ENCODE results near the gene CPA2.

CPA2 gene

DNA sequence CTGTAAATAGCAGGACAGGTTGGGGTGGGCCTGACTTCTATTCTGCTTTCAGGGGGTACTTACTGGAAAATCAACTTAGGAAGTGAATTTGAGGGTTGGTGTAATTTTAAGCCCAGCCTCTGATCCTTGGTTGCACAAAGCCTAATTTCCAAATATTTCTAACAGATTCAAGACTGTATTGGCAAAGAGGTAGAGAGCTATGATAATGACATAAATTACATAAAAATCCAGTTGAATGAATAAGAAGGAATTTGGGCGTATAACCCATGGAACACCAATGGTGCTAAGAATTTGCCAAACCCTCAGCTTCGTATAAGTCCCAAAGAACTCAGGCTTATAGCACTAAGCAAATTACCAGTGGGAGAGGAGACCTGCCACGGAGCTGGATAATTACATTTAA lies 38.2 kb downstream of the CPA2 start:
- Histone ChIP-seq H3K4ac (ENCODE audit: low read length) (no peak overlapping the region), H2AFZ (ENCODE audit: low read length) (no peak overlapping the region), H2BK15ac (ENCODE audit: low read length) (no peak overlapping the region), H3K14ac (ENCODE audit: low read length) (no peak overlapping the region), H2BK120ac (ENCODE audit: low read depth, low read length) (no peak overlapping the region), H3K36me3 (replicated peaks in 1 of 2; ENCODE audit: control insufficient read depth in 2 of 2, insufficient read depth in 2 of 2, low read length in 2 of 2) (no peaks in the 10 kb centered on the region), H4K91ac (ENCODE audit: low read depth, low read length, poor library complexity) (no peak overlapping the region), H3K27me3 (ENCODE audit: control insufficient read depth in 3 of 3, insufficient read depth in 3 of 3, low read depth in 1 of 3, low read length in 3 of 3) (no peaks in the 10 kb centered on the region), H3K79me1 (ENCODE audit: low read depth, low read length) (no peaks in the 10 kb centered on the region), H3K4me3 (ENCODE audit: low read length in 2 of 2) (no peak overlapping the region), H4K8ac (ENCODE audit: low read depth, low read length) (no peak overlapping the region), H3K9me3 (replicated peaks in 1 of 2; ENCODE audit: control insufficient read depth in 2 of 2, insufficient read depth in 1 of 2, low read depth in 1 of 2, low read length in 2 of 2) (no peaks in the 10 kb centered on the region), H3K27ac (replicated peaks; ENCODE audit: low read length) (no peak overlapping the region), H2AK5ac (ENCODE audit: low read depth, low read length) (no peak overlapping the region), H2BK12ac (ENCODE audit: low read length) (no peak overlapping the region), H2BK5ac (ENCODE audit: low read length) (no peak overlapping the region), H3K4me1 (ENCODE audit: control insufficient read depth in 2 of 2, insufficient read depth in 1 of 2, low read depth in 1 of 2, low read length in 2 of 2) (no peaks in the 10 kb centered on the region), H3K9ac (ENCODE audit: low read depth, low read length, poor library complexity) (no peak overlapping the region), H3K18ac (ENCODE audit: low read length) (no peak overlapping the region), H3K23ac (ENCODE audit: low read depth, low read length, poor library complexity) (no peak overlapping the region), H3K4me2 (ENCODE audit: insufficient read depth, low read length, poor library complexity, severe bottlenecking) (no peak overlapping the region)
- DNase-seq (ENCODE audit: low spot score), result no peak
- WGBS, 2 donors (ENCODE audit: extremely low coverage in 2 of 2, insufficient read length in 2 of 2, insufficient replicate concordance in 1 of 2), result no CpG with 5 or more reads among the region's 3 CpGs

DNA sequence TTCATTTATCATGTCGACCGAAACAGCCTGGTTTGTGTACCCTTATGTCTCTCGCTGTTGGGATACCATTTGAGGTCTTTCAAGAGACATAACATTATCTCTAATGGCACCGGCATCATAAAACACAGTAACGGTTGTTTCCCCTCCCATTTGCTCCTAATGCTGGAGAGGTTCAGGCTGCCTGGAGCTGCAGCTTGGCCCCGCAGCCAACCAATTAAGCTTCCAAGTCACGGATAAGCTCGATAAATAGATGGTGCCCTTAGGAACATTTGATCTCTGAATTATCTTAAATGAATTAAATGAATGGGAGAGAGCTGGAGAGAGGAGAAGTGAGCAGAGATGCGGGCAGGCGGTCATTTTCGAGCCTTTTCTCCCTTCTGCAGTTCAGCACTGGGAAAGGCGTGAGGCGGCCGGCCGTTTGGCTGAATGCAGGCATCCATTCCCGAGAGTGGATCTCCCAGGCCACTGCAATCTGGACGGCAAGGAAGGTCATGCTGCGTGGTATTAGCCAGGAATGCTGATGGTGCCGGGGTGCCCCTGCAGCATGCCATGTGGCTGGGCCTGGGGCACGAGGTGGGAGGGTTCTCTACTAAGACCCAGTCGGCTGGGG lies 38.9 kb downstream of the CPA2 start:
- Histone ChIP-seq H3K27ac (replicated peaks; ENCODE audit: low read length) (no peak overlapping the region), H2BK15ac (ENCODE audit: low read length) (no peak overlapping the region)

DNA sequence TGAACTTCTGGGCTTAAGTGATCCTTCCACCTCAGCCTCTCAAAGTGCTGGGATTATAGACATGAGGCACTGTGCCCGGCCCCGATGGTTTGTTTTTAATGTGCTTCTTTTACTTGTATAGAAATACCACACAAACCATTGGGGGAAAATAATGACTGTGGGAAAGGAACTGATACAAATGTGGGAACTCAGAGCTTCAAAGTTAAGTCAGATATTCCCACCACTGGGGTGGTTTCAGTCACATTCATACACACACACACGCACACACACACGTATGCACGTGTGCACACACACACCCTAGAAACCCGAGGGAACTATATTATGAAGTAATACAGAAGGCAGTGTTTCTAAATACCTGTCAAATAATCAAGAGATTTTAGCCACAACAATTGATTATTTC lies 43.3 kb downstream of the CPA2 start:
- H2AK5ac ChIP-seq (ENCODE audit: low read depth, low read length), result no peak overlapping the region
- no peak overlapping the region for H3K18ac ChIP-seq (ENCODE audit: low read length)
- no peak overlapping the region for H2BK5ac ChIP-seq (ENCODE audit: low read length)
- H3K4me3 ChIP-seq (ENCODE audit: low read length in 2 of 2), result no peak overlapping the region
- no peak overlapping the region for H3K4me2 ChIP-seq (ENCODE audit: insufficient read depth, low read length, poor library complexity, severe bottlenecking)
- no peaks in the 10 kb centered on the region for H3K79me1 ChIP-seq (ENCODE audit: low read depth, low read length)
- no peak overlapping the region for H3K27ac ChIP-seq (replicated peaks; ENCODE audit: low read length)
- no peak overlapping the region for H4K91ac ChIP-seq (ENCODE audit: low read depth, low read length, poor library complexity)
- H3K27me3 ChIP-seq (ENCODE audit: control insufficient read depth in 3 of 3, insufficient read depth in 3 of 3, low read depth in 1 of 3, low read length in 3 of 3), result no peaks in the 10 kb centered on the region
- H3K14ac ChIP-seq (ENCODE audit: low read length), result no peak overlapping the region
- no peak overlapping the region for H2BK120ac ChIP-seq (ENCODE audit: low read depth, low read length)
- no peak overlapping the region for H2BK15ac ChIP-seq (ENCODE audit: low read length)
- peaks cover 6 to 25% of the 10 kb centered on the region in 2 donors for H3K9me3 ChIP-seq (replicated peaks in 1 of 2; ENCODE audit: control insufficient read depth in 2 of 2, insufficient read depth in 1 of 2, low read depth in 1 of 2, low read length in 2 of 2)
- no peak for DNase-seq (ENCODE audit: low spot score)
- no peak overlapping the region for H3K9ac ChIP-seq (ENCODE audit: low read depth, low read length, poor library complexity)
- H3K36me3 ChIP-seq (replicated peaks in 1 of 2; ENCODE audit: control insufficient read depth in 2 of 2, insufficient read depth in 2 of 2, low read length in 2 of 2), result no peaks in the 10 kb centered on the region
- H3K4me1 ChIP-seq (ENCODE audit: control insufficient read depth in 2 of 2, insufficient read depth in 1 of 2, low read depth in 1 of 2, low read length in 2 of 2), result peaks cover 0 to 2% of the 10 kb centered on the region in 2 donors
- H3K4ac ChIP-seq (ENCODE audit: low read length), result no peak overlapping the region
- no CpG with 5 or more reads among the region's 6 CpGs for WGBS, 2 donors (ENCODE audit: extremely low coverage in 2 of 2, insufficient read length in 2 of 2, insufficient replicate concordance in 1 of 2)
- no peak overlapping the region for H3K23ac ChIP-seq (ENCODE audit: low read depth, low read length, poor library complexity)
- H2AFZ ChIP-seq (ENCODE audit: low read length), result no peak overlapping the region
- no peak overlapping the region for H2BK12ac ChIP-seq (ENCODE audit: low read length)
- no peak overlapping the region for H4K8ac ChIP-seq (ENCODE audit: low read depth, low read length)

More for the DNA sequence above, 38.9 kb downstream of the CPA2 start:
- peak overlapping the region; percentile 26 for H3K9ac ChIP-seq (ENCODE audit: low read depth, low read length, poor library complexity)
- no peaks in the 10 kb centered on the region for H3K36me3 ChIP-seq (replicated peaks in 1 of 2; ENCODE audit: control insufficient read depth in 2 of 2, insufficient read depth in 2 of 2, low read length in 2 of 2)
- H3K4ac ChIP-seq (ENCODE audit: low read length), result no peak overlapping the region
- no peak overlapping the region for H4K8ac ChIP-seq (ENCODE audit: low read depth, low read length)
- H4K91ac ChIP-seq (ENCODE audit: low read depth, low read length, poor library complexity), result no peak overlapping the region
- peak overlapping the region; percentile 63 for H2BK120ac ChIP-seq (ENCODE audit: low read depth, low read length)
- DNase-seq (ENCODE audit: low spot score), result no peak
- H3K4me3 ChIP-seq (ENCODE audit: low read length in 2 of 2), result no peak overlapping the region
- H2BK12ac ChIP-seq (ENCODE audit: low read length), result peak overlapping the region; percentile 36
- no peaks in the 10 kb centered on the region for H3K4me1 ChIP-seq (ENCODE audit: control insufficient read depth in 2 of 2, insufficient read depth in 1 of 2, low read depth in 1 of 2, low read length in 2 of 2)
- no peak overlapping the region for H2AFZ ChIP-seq (ENCODE audit: low read length)
- H3K9me3 ChIP-seq (replicated peaks in 1 of 2; ENCODE audit: control insufficient read depth in 2 of 2, insufficient read depth in 1 of 2, low read depth in 1 of 2, low read length in 2 of 2), result peaks cover 0 to 1% of the 10 kb centered on the region in 2 donors
- WGBS, 2 donors (ENCODE audit: extremely low coverage in 2 of 2, insufficient read length in 2 of 2, insufficient replicate concordance in 1 of 2), result no CpG with 5 or more reads among the region's 21 CpGs
- no peak overlapping the region for H3K14ac ChIP-seq (ENCODE audit: low read length)
- H3K18ac ChIP-seq (ENCODE audit: low read length), result peak overlapping the region; percentile 49
- no peak overlapping the region for H3K4me2 ChIP-seq (ENCODE audit: insufficient read depth, low read length, poor library complexity, severe bottlenecking)
- no peaks in the 10 kb centered on the region for H3K79me1 ChIP-seq (ENCODE audit: low read depth, low read length)
- no peak overlapping the region for H3K23ac ChIP-seq (ENCODE audit: low read depth, low read length, poor library complexity)
- H3K27me3 ChIP-seq (ENCODE audit: control insufficient read depth in 3 of 3, insufficient read depth in 3 of 3, low read depth in 1 of 3, low read length in 3 of 3), result no peaks in the 10 kb centered on the region
- H2AK5ac ChIP-seq (ENCODE audit: low read depth, low read length), result peak overlapping the region; percentile 26
- H2BK5ac ChIP-seq (ENCODE audit: low read length), result peak overlapping the region; percentile 14

DNA sequence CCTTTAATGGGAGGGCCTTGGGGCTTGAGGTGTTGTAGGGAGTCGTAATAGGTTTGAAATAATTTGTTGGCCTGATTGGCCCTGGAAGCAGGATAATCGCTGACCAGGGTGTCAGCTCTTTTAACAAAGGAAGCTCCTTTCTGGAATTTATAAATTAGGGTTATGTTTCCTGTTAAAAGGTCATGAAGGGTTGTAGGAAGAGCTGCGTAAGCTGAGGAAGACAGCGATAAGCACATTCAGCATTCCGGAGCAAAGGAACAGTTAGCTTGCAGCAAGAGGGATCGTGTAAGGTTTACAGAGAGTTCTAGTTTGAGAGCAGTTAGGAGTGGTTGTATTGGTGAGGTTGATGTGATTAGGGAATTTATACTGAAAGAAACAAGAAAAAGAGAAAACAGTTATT lies 47.6 kb downstream of the CPA2 start:
- H2BK12ac ChIP-seq (ENCODE audit: low read length), result no peak overlapping the region
- H3K4me2 ChIP-seq (ENCODE audit: insufficient read depth, low read length, poor library complexity, severe bottlenecking), result no peak overlapping the region
- DNase-seq (ENCODE audit: low spot score), result no peak
- no peaks in the 10 kb centered on the region for H3K27me3 ChIP-seq (ENCODE audit: control insufficient read depth in 3 of 3, insufficient read depth in 3 of 3, low read depth in 1 of 3, low read length in 3 of 3)
- no peak overlapping the region for H2AK5ac ChIP-seq (ENCODE audit: low read depth, low read length)
- H3K27ac ChIP-seq (replicated peaks; ENCODE audit: low read length), result no peak overlapping the region
- H3K23ac ChIP-seq (ENCODE audit: low read depth, low read length, poor library complexity), result no peak overlapping the region
- no peak overlapping the region for H3K14ac ChIP-seq (ENCODE audit: low read length)
- no peak overlapping the region for H3K4ac ChIP-seq (ENCODE audit: low read length)
- WGBS, 2 donors (ENCODE audit: extremely low coverage in 2 of 2, insufficient read length in 2 of 2, insufficient replicate concordance in 1 of 2), result no CpG with 5 or more reads among the region's 6 CpGs
- no peaks in the 10 kb centered on the region for H3K36me3 ChIP-seq (replicated peaks in 1 of 2; ENCODE audit: control insufficient read depth in 2 of 2, insufficient read depth in 2 of 2, low read length in 2 of 2)
- peak overlapping the region; percentile 59 for H2AFZ ChIP-seq (ENCODE audit: low read length)
- no peak overlapping the region for H2BK15ac ChIP-seq (ENCODE audit: low read length)
- no peaks in the 10 kb centered on the region for H3K79me1 ChIP-seq (ENCODE audit: low read depth, low read length)
- no peak overlapping the region for H4K91ac ChIP-seq (ENCODE audit: low read depth, low read length, poor library complexity)
- H2BK120ac ChIP-seq (ENCODE audit: low read depth, low read length), result no peak overlapping the region
- no peak overlapping the region for H3K9ac ChIP-seq (ENCODE audit: low read depth, low read length, poor library complexity)
- H3K9me3 ChIP-seq (replicated peaks in 1 of 2; ENCODE audit: control insufficient read depth in 2 of 2, insufficient read depth in 1 of 2, low read depth in 1 of 2, low read length in 2 of 2), result peaks cover 6 to 25% of the 10 kb centered on the region in 2 donors
- no peak overlapping the region for H4K8ac ChIP-seq (ENCODE audit: low read depth, low read length)
- no peak overlapping the region for H3K18ac ChIP-seq (ENCODE audit: low read length)
- H3K4me3 ChIP-seq (ENCODE audit: low read length in 2 of 2), result no peak overlapping the region
- H3K4me1 ChIP-seq (ENCODE audit: control insufficient read depth in 2 of 2, insufficient read depth in 1 of 2, low read depth in 1 of 2, low read length in 2 of 2), result peaks cover 0 to 2% of the 10 kb centered on the region in 2 donors
- no peak overlapping the region for H2BK5ac ChIP-seq (ENCODE audit: low read length)
